Measurements from ENCODE around the gene TFEB. TPM values are rescaled to one million over a fixed set of nuclear protein-coding genes. Genes with fewer than 3 reads are reported as not detected.

The TFEB gene
- total and polyA plus RNA-seq, 4 experiments from 2014 or later, result 8.2 to 17.6 (median 13.9) TPM

DNA sequence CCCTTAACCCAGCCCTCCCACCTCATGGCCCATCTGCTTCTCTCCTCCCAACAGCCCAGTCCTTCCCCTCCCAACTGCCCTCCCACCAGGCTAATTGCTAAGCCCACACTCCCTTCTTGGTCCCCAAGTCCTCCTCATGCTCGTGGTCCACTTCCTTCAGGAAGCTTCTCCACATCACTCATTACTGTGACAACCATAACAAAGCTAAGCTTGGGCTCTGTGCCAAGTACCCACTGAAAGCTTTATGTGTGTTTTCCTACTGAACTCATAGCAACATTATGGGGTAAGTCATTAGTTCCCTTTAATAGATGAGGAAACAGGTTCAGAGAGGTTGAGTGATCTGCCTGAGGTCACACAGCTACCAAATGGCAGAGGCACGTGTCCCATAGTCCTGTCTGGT lies 28.1 kb upstream of the TFEB start:
- POLR2A ChIA-PET (ENCODE audit: partially characterized antibody), result no interaction called here
- H3K9me3 ChIP-seq (ENCODE audit: control insufficient read depth in 1 of 2, low read length in 2 of 2), result no peaks in the 10 kb centered on the region
- no peak overlapping the region for H3K27ac Mint-ChIP-seq
- no peak overlapping the region for H3K4me3 Mint-ChIP-seq
- H3K27me3 ChIP-seq (ENCODE audit: insufficient read depth, low read length), result no peaks in the 10 kb centered on the region
- no peaks in the 10 kb centered on the region for H3K9me3 Mint-ChIP-seq
- no peak overlapping the region for H3K27ac ChIP-seq (ENCODE audit: low read depth, low read length)
- peaks cover 0 to 3% of the 10 kb centered on the region in 2 donors for H3K36me3 Mint-ChIP-seq
- intact Hi-C loops (cut with micrococcal nuclease), result no loop called here
- H3K36me3 ChIP-seq (ENCODE audit: insufficient read depth, low read length), result no peaks in the 10 kb centered on the region
- no peak for DNase-seq
- H3K4me1 Mint-ChIP-seq, result no peaks in the 10 kb centered on the region
- no peaks in the 10 kb centered on the region for H3K4me1 ChIP-seq (ENCODE audit: insufficient read depth, low read length)
- CTCF ChIA-PET (ENCODE audit: partially characterized antibody), result interaction anchor here (1.2 kb wide), 1 partner anchor 161 kb away, joined by 3 read pairs; no protein-coding TSS in a partner anchor
- H3K27me3 Mint-ChIP-seq, result peaks cover 0 to 4% of the 10 kb centered on the region in 2 donors
- no peak overlapping the region for H3K4me3 ChIP-seq (ENCODE audit: low read length in 2 of 2)

GRCh38 chr6:41759905-41760579 lies 24.6 kb upstream of the TFEB start:
- Mint-ChIP-seq H3K4me3 (no peak overlapping the region), H3K4me1 (no peaks in the 10 kb centered on the region), H3K27me3 (peaks cover 0 to 4% of the 10 kb centered on the region in 2 donors), H3K36me3 (no peaks in the 10 kb centered on the region), H3K9me3 (no peaks in the 10 kb centered on the region), H3K27ac (no peak overlapping the region)
- Histone ChIP-seq H3K4me1 (ENCODE audit: insufficient read depth, low read length) (no peaks in the 10 kb centered on the region), H3K36me3 (ENCODE audit: insufficient read depth, low read length) (no peaks in the 10 kb centered on the region), H3K9me3 (ENCODE audit: control insufficient read depth in 1 of 2, low read length in 2 of 2) (no peaks in the 10 kb centered on the region), H3K27ac (ENCODE audit: low read depth, low read length) (no peak overlapping the region), H3K27me3 (ENCODE audit: insufficient read depth, low read length) (no peaks in the 10 kb centered on the region), H3K4me3 (ENCODE audit: low read length in 2 of 2) (no peak overlapping the region)
- intact Hi-C loops (cut with micrococcal nuclease), result no loop called here
- ChIA-PET CTCF (ENCODE audit: partially characterized antibody) (no interaction called here), POLR2A (ENCODE audit: partially characterized antibody) (no interaction called here)
- no peak for DNase-seq

- Histone ChIP-seq H3K9me3 (ENCODE audit: control insufficient read depth in 1 of 2, low read length in 2 of 2) (no peaks in the 10 kb centered on the region), H3K27me3 (ENCODE audit: insufficient read depth, low read length) (no peaks in the 10 kb centered on the region), H3K4me3 (ENCODE audit: low read length in 2 of 2) (no peak overlapping the region), H3K27ac (ENCODE audit: low read depth, low read length) (no peak overlapping the region), H3K36me3 (ENCODE audit: insufficient read depth, low read length) (no peaks in the 10 kb centered on the region), H3K4me1 (ENCODE audit: insufficient read depth, low read length) (no peaks in the 10 kb centered on the region)
- DNase-seq, result no peak
- H3K27me3 Mint-ChIP-seq, result peaks cover 0 to 4% of the 10 kb centered on the region in 2 donors
- POLR2A ChIA-PET (ENCODE audit: partially characterized antibody), result no interaction called here
- H3K36me3 Mint-ChIP-seq, result no peaks in the 10 kb centered on the region
- CTCF ChIA-PET (ENCODE audit: partially characterized antibody), result no interaction called here
- no peaks in the 10 kb centered on the region for H3K4me1 Mint-ChIP-seq
- H3K4me3 Mint-ChIP-seq, result no peak overlapping the region
- no peak overlapping the region for H3K27ac Mint-ChIP-seq
- intact Hi-C loops (cut with micrococcal nuclease), result no loop called here
- no peaks in the 10 kb centered on the region for H3K9me3 Mint-ChIP-seq
Observed at GRCh38 chr6:41759106-41759904, 23.9 kb upstream of the TFEB start.

DNA sequence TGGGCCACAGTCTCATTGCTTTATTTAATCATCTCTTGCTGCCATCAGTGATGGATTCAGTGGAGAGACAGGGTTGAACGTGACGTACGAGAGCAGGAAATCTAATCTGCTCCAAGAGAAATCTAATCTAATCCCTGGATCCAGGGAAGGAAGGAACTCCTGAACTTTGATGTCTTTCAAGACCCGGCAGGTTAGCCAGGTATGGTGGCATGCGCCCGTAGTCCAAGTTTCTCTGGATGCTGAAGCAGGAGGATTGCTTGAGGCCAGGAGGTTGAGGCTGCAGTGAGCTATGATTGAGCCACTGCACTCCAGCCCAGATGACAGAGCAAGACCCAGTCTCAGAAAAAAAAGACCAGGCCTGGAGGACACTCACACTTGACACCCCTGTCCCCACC lies 23.2 kb upstream of the TFEB start:
- ChIA-PET POLR2A (ENCODE audit: partially characterized antibody) (no interaction called here), CTCF (ENCODE audit: partially characterized antibody) (no interaction called here)
- Histone ChIP-seq H3K36me3 (ENCODE audit: insufficient read depth, low read length) (no peaks in the 10 kb centered on the region), H3K9me3 (ENCODE audit: control insufficient read depth in 1 of 2, low read length in 2 of 2) (no peaks in the 10 kb centered on the region), H3K4me1 (ENCODE audit: insufficient read depth, low read length) (no peaks in the 10 kb centered on the region), H3K27me3 (ENCODE audit: insufficient read depth, low read length) (no peaks in the 10 kb centered on the region), H3K27ac (ENCODE audit: low read depth, low read length) (no peak overlapping the region), H3K4me3 (ENCODE audit: low read length in 2 of 2) (no peak overlapping the region)
- intact Hi-C loops (cut with micrococcal nuclease), result no loop called here
- no peak for DNase-seq
- no peaks in the 10 kb centered on the region for H3K4me1 Mint-ChIP-seq
- no peak overlapping the region for H3K4me3 Mint-ChIP-seq
- H3K27ac Mint-ChIP-seq, result no peak overlapping the region
- no peaks in the 10 kb centered on the region for H3K36me3 Mint-ChIP-seq
- H3K9me3 Mint-ChIP-seq, result no peaks in the 10 kb centered on the region
- peaks cover 0 to 4% of the 10 kb centered on the region in 2 donors for H3K27me3 Mint-ChIP-seq

GRCh38 chr6:41757931-41758640 lies 22.7 kb upstream of the TFEB start:
- ChIA-PET POLR2A (ENCODE audit: partially characterized antibody) (no interaction called here), CTCF (ENCODE audit: partially characterized antibody) (no interaction called here)
- H3K4me1 ChIP-seq (ENCODE audit: insufficient read depth, low read length), result no peaks in the 10 kb centered on the region
- H3K36me3 Mint-ChIP-seq, result no peaks in the 10 kb centered on the region
- H3K4me3 ChIP-seq (ENCODE audit: low read length in 2 of 2), result no peak overlapping the region
- no peaks in the 10 kb centered on the region for H3K4me1 Mint-ChIP-seq
- no peak overlapping the region for H3K4me3 Mint-ChIP-seq
- no peak overlapping the region for H3K27ac ChIP-seq (ENCODE audit: low read depth, low read length)
- no peaks in the 10 kb centered on the region for H3K36me3 ChIP-seq (ENCODE audit: insufficient read depth, low read length)
- intact Hi-C loops (cut with micrococcal nuclease), result no loop called here
- H3K27ac Mint-ChIP-seq, result no peak overlapping the region
- no peaks in the 10 kb centered on the region for H3K9me3 Mint-ChIP-seq
- no peaks in the 10 kb centered on the region for H3K27me3 ChIP-seq (ENCODE audit: insufficient read depth, low read length)
- DNase-seq, result no peak
- peaks cover 0 to 4% of the 10 kb centered on the region in 2 donors for H3K27me3 Mint-ChIP-seq
- H3K9me3 ChIP-seq (ENCODE audit: control insufficient read depth in 1 of 2, low read length in 2 of 2), result no peaks in the 10 kb centered on the region

DNA sequence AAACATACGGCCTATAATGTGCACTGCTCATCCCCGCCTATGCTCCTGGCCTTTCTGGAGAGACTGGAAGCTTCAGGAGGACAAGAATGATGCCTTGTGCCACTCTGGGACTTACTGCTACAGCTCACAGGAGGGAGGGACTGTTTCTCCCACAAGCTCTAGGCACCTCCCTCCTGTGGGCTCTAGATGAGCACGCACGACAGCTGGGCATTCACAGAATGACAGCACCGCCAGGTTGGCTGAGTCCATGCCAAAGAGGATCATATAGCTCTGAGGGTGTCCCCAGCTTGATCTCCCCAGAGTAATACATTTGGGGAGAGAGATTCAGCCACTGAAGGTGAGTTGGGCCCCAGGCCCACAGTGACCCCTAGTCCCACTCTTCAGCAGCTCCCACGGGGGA lies 21.9 kb upstream of the TFEB start:
- H3K4me1 ChIP-seq (ENCODE audit: insufficient read depth, low read length), result no peaks in the 10 kb centered on the region
- Mint-ChIP-seq H3K27ac (no peak overlapping the region), H3K27me3 (peaks cover 0 to 3% of the 10 kb centered on the region in 2 donors), H3K4me1 (no peaks in the 10 kb centered on the region), H3K9me3 (no peaks in the 10 kb centered on the region), H3K4me3 (no peak overlapping the region), H3K36me3 (no peaks in the 10 kb centered on the region)
- H3K27me3 ChIP-seq (ENCODE audit: insufficient read depth, low read length), result no peaks in the 10 kb centered on the region
- no peaks in the 10 kb centered on the region for H3K36me3 ChIP-seq (ENCODE audit: insufficient read depth, low read length)
- H3K27ac ChIP-seq (ENCODE audit: low read depth, low read length), result no peak overlapping the region
- ChIA-PET CTCF (ENCODE audit: partially characterized antibody) (no interaction called here), POLR2A (ENCODE audit: partially characterized antibody) (no interaction called here)
- H3K4me3 ChIP-seq (ENCODE audit: low read length in 2 of 2), result no peak overlapping the region
- DNase-seq, result no peak
- H3K9me3 ChIP-seq (ENCODE audit: control insufficient read depth in 1 of 2, low read length in 2 of 2), result no peaks in the 10 kb centered on the region
- intact Hi-C loops (cut with micrococcal nuclease), result no loop called here

- CTCF ChIA-PET (ENCODE audit: partially characterized antibody), result no interaction called here
Observed at GRCh38 chr6:41756354-41756753, 20.9 kb upstream of the TFEB start.

More at GRCh38 chr6:41756354-41756753, 20.9 kb upstream of the TFEB start:
- Histone ChIP-seq H3K4me3 (ENCODE audit: low read length in 2 of 2) (no peak overlapping the region), H3K27ac (ENCODE audit: low read depth, low read length) (no peak overlapping the region), H3K36me3 (ENCODE audit: insufficient read depth, low read length) (no peaks in the 10 kb centered on the region), H3K9me3 (ENCODE audit: control insufficient read depth in 1 of 2, low read length in 2 of 2) (no peaks in the 10 kb centered on the region), H3K27me3 (ENCODE audit: insufficient read depth, low read length) (no peaks in the 10 kb centered on the region), H3K4me1 (ENCODE audit: insufficient read depth, low read length) (no peaks in the 10 kb centered on the region)
- peaks cover 0 to 2% of the 10 kb centered on the region in 2 donors for H3K27me3 Mint-ChIP-seq
- H3K27ac Mint-ChIP-seq, result no peak overlapping the region
- no peak overlapping the region for H3K4me3 Mint-ChIP-seq
- no peaks in the 10 kb centered on the region for H3K9me3 Mint-ChIP-seq
- DNase-seq, result no peak
- intact Hi-C loops (cut with micrococcal nuclease), result no loop called here
- no peaks in the 10 kb centered on the region for H3K36me3 Mint-ChIP-seq
- POLR2A ChIA-PET (ENCODE audit: partially characterized antibody), result no interaction called here
- H3K4me1 Mint-ChIP-seq, result no peaks in the 10 kb centered on the region
